ENCODE data around the gene PPIP5K2.

GRCh38 chr5:103207011-103207410, 86.9 kb downstream of the PPIP5K2 start:
- TF ChIP-seq CTCF (conservative IDR thresholded peaks at IDR 0.05) (no peak), ZFX (IDR thresholded peaks at IDR 0.05) (no peak)

All from C4-2B (cell line).